Muscle layer of colon (tissue), 2 donors: ENCODE results near the gene KMT2A.
A peak's percentile ranks its signal among the peaks of the same experiment; 100 is the strongest.
"Not testable (repeated sequence)": the region's sequence is repeated elsewhere in the genome, so short reads cannot be mapped to it uniquely, and the experiment has no call there.

Experiments
- H3K27ac ChIP-seq: one replicate; pipeline ENCODE4 v1.7.0; 2013; ENCODE audit warnings: low read depth, mild to moderate bottlenecking, low read length, moderate library complexity
- H3K27me3 ChIP-seq, 2 donors: one replicate each; pipeline ENCODE4 v1.7.0; 2013; ENCODE audit warnings: low read length in 2 of 2, mild to moderate bottlenecking in 2 of 2; ENCODE audit not compliant: insufficient read depth in 2 of 2, control insufficient read depth in 1 of 2
- H3K36me3 ChIP-seq: one replicate; pipeline ENCODE4 v1.7.0; 2013; ENCODE audit warnings: mild to moderate bottlenecking, low read length; ENCODE audit not compliant: insufficient read depth
- H3K4me1 ChIP-seq: one replicate; pipeline ENCODE4 v1.7.0; 2013; ENCODE audit warnings: mild to moderate bottlenecking, low read length; ENCODE audit not compliant: insufficient read depth
- H3K4me3 ChIP-seq, 2 donors: one replicate each; pipeline ENCODE4 v1.7.0; 2013; ENCODE audit warnings: low read length in 2 of 2, low read depth in 1 of 2, mild to moderate bottlenecking in 1 of 2, moderate library complexity in 1 of 2
- H3K9ac ChIP-seq: one replicate; pipeline ENCODE4 v1.7.0; 2013; ENCODE audit warnings: low read length
- H3K9me3 ChIP-seq: one replicate; pipeline ENCODE4 v1.7.0; 2013; ENCODE audit warnings: mild to moderate bottlenecking, low read length
- donor health status: abdominal sarcoma.
- donor health status: Adenocarcinoma of cecum.

Gene KMT2A

GRCh38 chr11:118544010-118544646 is 107.8 kb downstream of the KMT2A start:
- no peak overlapping the region for H3K9ac ChIP-seq
- H3K4me3 ChIP-seq, result no peak overlapping the region

GRCh38 chr11:118544647-118545010 is 108.3 kb downstream of the KMT2A start:
- Histone ChIP-seq H3K4me3 (no peak overlapping the region), H3K9ac (no peak overlapping the region), H3K4me1 (no peaks in the 10 kb centered on the region), H3K27me3 (no peaks in the 10 kb centered on the region), H3K36me3 (peaks cover 20% of the 10 kb centered on the region), H3K27ac (no peak overlapping the region), H3K9me3 (no peaks in the 10 kb centered on the region)

More at GRCh38 chr11:118544010-118544646, 107.8 kb downstream of the KMT2A start:
- H3K9me3 ChIP-seq, result no peaks in the 10 kb centered on the region
- no peaks in the 10 kb centered on the region for H3K27me3 ChIP-seq
- H3K36me3 ChIP-seq, result peaks cover 20% of the 10 kb centered on the region
- no peaks in the 10 kb centered on the region for H3K4me1 ChIP-seq
- H3K27ac ChIP-seq, result no peak overlapping the region

- no peaks in the 10 kb centered on the region for H3K27me3 ChIP-seq
- no peak overlapping the region for H3K9ac ChIP-seq
- no peak overlapping the region for H3K4me3 ChIP-seq
- H3K9me3 ChIP-seq, result no peaks in the 10 kb centered on the region
- no peaks in the 10 kb centered on the region for H3K4me1 ChIP-seq
- no peak overlapping the region for H3K27ac ChIP-seq
- peaks cover 20% of the 10 kb centered on the region for H3K36me3 ChIP-seq
Measured at GRCh38 chr11:118545533-118545932, 109.2 kb downstream of the KMT2A start.

- Histone ChIP-seq H3K4me3 (no peak overlapping the region), H3K36me3 (peaks cover 26% of the 10 kb centered on the region), H3K9me3 (no peaks in the 10 kb centered on the region), H3K27ac (no peak overlapping the region), H3K4me1 (no peaks in the 10 kb centered on the region), H3K9ac (no peak overlapping the region), H3K27me3 (no peaks in the 10 kb centered on the region)
Measured at GRCh38 chr11:118547132-118547531, 110.8 kb downstream of the KMT2A start.

GRCh38 chr11:118552341-118552740 is 116.0 kb downstream of the KMT2A start:
- Histone ChIP-seq H3K27me3 (no peaks in the 10 kb centered on the region), H3K9ac (no peak overlapping the region), H3K4me1 (no peaks in the 10 kb centered on the region), H3K36me3 (peaks cover 35% of the 10 kb centered on the region), H3K4me3 (no peak overlapping the region), H3K27ac (no peak overlapping the region), H3K9me3 (no peaks in the 10 kb centered on the region)

GRCh38 chr11:118560806-118561205 is 124.5 kb downstream of the KMT2A start:
- Histone ChIP-seq H3K27ac (no peak overlapping the region), H3K9ac (no peak overlapping the region), H3K36me3 (peaks cover 20% of the 10 kb centered on the region)

GRCh38 chr11:118565051-118565450 is 128.8 kb downstream of the KMT2A start:
- peak overlapping the region in 1 of 2 donors; percentile 38 for H3K4me3 ChIP-seq
- H3K36me3 ChIP-seq, result no peaks in the 10 kb centered on the region
- H3K27ac ChIP-seq, result peak overlapping the region; percentile 14
- H3K9ac ChIP-seq, result no peak overlapping the region
- no peaks in the 10 kb centered on the region for H3K9me3 ChIP-seq
- H3K27me3 ChIP-seq, result no peaks in the 10 kb centered on the region
- H3K4me1 ChIP-seq, result peaks cover 8% of the 10 kb centered on the region

More at GRCh38 chr11:118560806-118561205, 124.5 kb downstream of the KMT2A start:
- peaks cover 5% of the 10 kb centered on the region for H3K4me1 ChIP-seq
- H3K27me3 ChIP-seq, result no peaks in the 10 kb centered on the region
- H3K4me3 ChIP-seq, result no peak overlapping the region
- H3K9me3 ChIP-seq, result no peaks in the 10 kb centered on the region

- H3K27ac ChIP-seq, result no peak overlapping the region
- no peaks in the 10 kb centered on the region for H3K9me3 ChIP-seq
- H3K4me1 ChIP-seq, result peaks cover 14% of the 10 kb centered on the region
- H3K27me3 ChIP-seq, result no peaks in the 10 kb centered on the region
- no peak overlapping the region for H3K4me3 ChIP-seq
- H3K36me3 ChIP-seq, result no peaks in the 10 kb centered on the region
- H3K9ac ChIP-seq, result no peak overlapping the region
Measured at GRCh38 chr11:118569670-118570069, 133.4 kb downstream of the KMT2A start.

GRCh38 chr11:118570787-118571186 is 134.5 kb downstream of the KMT2A start:
- H3K9ac ChIP-seq, result no peak overlapping the region
- H3K27ac ChIP-seq, result no peak overlapping the region
- H3K36me3 ChIP-seq, result no peaks in the 10 kb centered on the region
- H3K4me3 ChIP-seq, result no peak overlapping the region
- H3K9me3 ChIP-seq, result no peaks in the 10 kb centered on the region
- H3K4me1 ChIP-seq, result peaks cover 14% of the 10 kb centered on the region
- no peaks in the 10 kb centered on the region for H3K27me3 ChIP-seq

- not testable (repeated sequence) for H3K36me3 ChIP-seq, H3K9me3 ChIP-seq, H3K9ac ChIP-seq, H3K27me3 ChIP-seq
- peak overlapping the region; percentile 68 to 97 for H3K4me3 ChIP-seq
- H3K4me1 ChIP-seq, result peaks cover 15% of the 10 kb centered on the region
- H3K27ac ChIP-seq, result peak overlapping the region; percentile 94
Measured at GRCh38 chr11:118571701-118572060, 135.4 kb downstream of the KMT2A start.

- no peaks in the 10 kb centered on the region for H3K9me3 ChIP-seq
- H3K4me1 ChIP-seq, result peaks cover 15% of the 10 kb centered on the region
Measured at GRCh38 chr11:118572061-118572980, 136.0 kb downstream of the KMT2A start, which contains the start of gene ARCN1. ARCN1 (plus strand) TSS chr11:118572409; CDS start chr11:118572548, 139 bp downstream.

More at GRCh38 chr11:118572061-118572980, 136.0 kb downstream of the KMT2A start, which contains the start of gene ARCN1:
- peak within 1 kb of the TSS; percentile 68 to 97 for H3K4me3 ChIP-seq
- peak within 1 kb of the TSS; percentile 69 for H3K9ac ChIP-seq
- peak within 1 kb of the TSS; percentile 94 for H3K27ac ChIP-seq
- H3K36me3 ChIP-seq, result no peaks in the 10 kb centered on the region
- H3K27me3 ChIP-seq, result no peaks in the 10 kb centered on the region
